HepG2 (cell line): ENCODE measurements around the gene NOM1. TPM values are rescaled to one million over a fixed set of nuclear protein-coding genes. Genes with fewer than 3 reads are reported as not detected.

Experiments used
- ATAC-seq: fragments of 200-7000 bp; cut with Tn5 transposase; 3 replicates; pipeline ENCODE4 v1.9.1; 2020; ENCODE audit warnings: mild to moderate bottlenecking, moderate library complexity
- BruUV-seq: library from RNA; stranded (reverse); fragments of 400-500 nt; replicated peaks from 2 replicates; lab custom pipeline; 2021; lab: Mats Ljungman, UMichigan
- CTCF ChIA-PET: fragments of 300-600 bp; formaldehyde crosslinking; extraction: SDS; loops from one replicate; lab custom pipeline; 2021; ENCODE audit warnings: low total read pairs, inconsistent platforms, low intra/inter-chr PET ratio; lab: Yijun Ruan, JAX
- POLR2A ChIA-PET: fragments of 350-600 bp; sonication (Branson Sonifier 250); formaldehyde crosslinking; loops from one replicate; lab custom pipeline; 2020; ENCODE audit warnings: antibody characterized with exemption, inconsistent platforms; lab: Yijun Ruan, JAX
- DNase-seq: peaks from one replicate; pipeline ENCODE4 v3.0.0-alpha.2; 2015; ENCODE audit warnings: low spot score
- FAIRE-seq: peaks from 3 replicates; lab custom pipeline; 2011; peaks lifted over from hg19 to GRCh38; lab: Jason Lieb, UNC
- H2AFZ ChIP-seq: one replicate; pipeline ENCODE4 v1.6.1; 2011; ENCODE audit warnings: low read length, inconsistent platforms
- H3K27ac ChIP-seq: fragments of 300-600 bp; 3 replicates; pipeline ENCODE4 v1.8.0; 2011; ENCODE audit warnings: mixed run types, mild to moderate bottlenecking, mixed read lengths, low read length, inconsistent platforms; ENCODE audit not compliant: insufficient read depth; ENCODE audit errors: extremely low read length
- H3K27me3 ChIP-seq, 2 experiments: fragments of 200-600 bp in 1 of 2; 2 replicates in 1 of 2; 3 replicates in 1 of 2; pipeline versions ENCODE4 v1.6.0 to v1.8.0; 2011; ENCODE audit warnings: low read length in 2 of 2, mild to moderate bottlenecking in 2 of 2, moderate library complexity in 2 of 2, inconsistent platforms in 1 of 2; ENCODE audit not compliant: insufficient read depth in 2 of 2, control insufficient read depth in 1 of 2
- H3K36me3 ChIP-seq, 2 experiments: fragments of 200-600 bp in 1 of 2; replicated peaks in 1 of 2; 2 replicates in 1 of 2; 3 replicates in 1 of 2; pipeline versions ENCODE4 v1.5.1 to v1.8.0; 2011; ENCODE audit warnings: low read length in 2 of 2, inconsistent platforms in 1 of 2; ENCODE audit not compliant: insufficient read depth in 2 of 2, control insufficient read depth in 1 of 2
- H3K4me1 ChIP-seq: 2 replicates; pipeline ENCODE4 v1.5.1; 2012; ENCODE audit warnings: low read length, inconsistent platforms; ENCODE audit not compliant: insufficient read depth
- H3K4me2 ChIP-seq: 2 replicates; pipeline ENCODE4 v1.6.0; 2011; ENCODE audit warnings: low read depth, low read length, inconsistent platforms
- H3K4me3 ChIP-seq, 3 experiments: fragments of 200-600 bp in 1 of 3; sonication (generic), shearing (Covaris generic) in 1 of 3; replicated peaks in 1 of 3; 2 replicates each; pipeline ENCODE4 v1.5.1; 2011 to 2016; ENCODE audit warnings: low read length in 3 of 3, inconsistent platforms in 2 of 3, low read depth in 2 of 3, mild to moderate bottlenecking in 2 of 3, control low read depth in 1 of 3, mixed read lengths in 1 of 3; ENCODE audit not compliant: insufficient read depth in 1 of 3
- H3K79me2 ChIP-seq: one replicate; pipeline ENCODE4 v1.6.1; 2011; ENCODE audit warnings: low read length, inconsistent platforms; ENCODE audit not compliant: insufficient read depth
- H3K9ac ChIP-seq: 2 replicates; pipeline ENCODE4 v1.6.0; 2011; ENCODE audit warnings: mild to moderate bottlenecking, low read depth, low read length, inconsistent platforms; ENCODE audit not compliant: insufficient read depth
- H3K9me3 ChIP-seq: 2 replicates; pipeline ENCODE4 v1.5.1; 2012; ENCODE audit warnings: mild to moderate bottlenecking, low read length
- H4K20me1 ChIP-seq: 2 replicates; pipeline ENCODE4 v1.6.0; 2011; ENCODE audit warnings: inconsistent platforms, mild to moderate bottlenecking, low read length, moderate library complexity; ENCODE audit not compliant: insufficient read depth
- CBX5 ChIP-seq: sonication (generic); formaldehyde crosslinking; IDR thresholded peaks from 2 replicates; pipeline ENCODE4 v1.4.0; 2020; ENCODE audit warnings: missing genetic modification reagents, borderline replicate concordance
- MED8 ChIP-seq: sonication (generic); formaldehyde crosslinking; IDR thresholded peaks from 2 replicates; pipeline ENCODE4 v1.8.1; 2023; ENCODE audit warnings: mild to moderate bottlenecking, missing genetic modification reagents; ENCODE audit not compliant: insufficient replicate concordance
- NONO ChIP-seq, 2 experiments: fragments of 450-650 bp in 1 of 2; sonication (generic) in 1 of 2; formaldehyde crosslinking in 1 of 2; IDR thresholded peaks in 1 of 2; conservative IDR thresholded peaks in 1 of 2; 2 replicates each; pipeline versions ENCODE4 v1.6.1 to v1.8.0; 2017 to 2022; ENCODE audit warnings: mild to moderate bottlenecking in 1 of 2, missing genetic modification reagents in 1 of 2, moderate library complexity in 1 of 2
- NR3C1 ChIP-seq: sonication (generic); formaldehyde crosslinking; IDR thresholded peaks from 2 replicates; pipeline ENCODE4 v1.4.0; 2020; ENCODE audit warnings: missing genetic modification reagents
- PAX8 ChIP-seq: sonication (generic); formaldehyde crosslinking; IDR thresholded peaks from 2 replicates; pipeline ENCODE4 v1.8.0; 2022; ENCODE audit warnings: mild to moderate bottlenecking, missing genetic modification reagents, borderline replicate concordance
- PHF20 ChIP-seq: sonication (generic); formaldehyde crosslinking; IDR thresholded peaks from 2 replicates; pipeline ENCODE4 v1.5.0; 2020; ENCODE audit warnings: mild to moderate bottlenecking, missing genetic modification reagents
- ZMYM4 ChIP-seq: sonication (generic); formaldehyde crosslinking; IDR thresholded peaks from 2 replicates; pipeline ENCODE4 v1.8.1; 2023; ENCODE audit warnings: mild to moderate bottlenecking, missing genetic modification reagents
- ZNF556 ChIP-seq: sonication (generic); formaldehyde crosslinking; IDR thresholded peaks from 2 replicates; pipeline ENCODE4 v1.4.0; 2020; ENCODE audit warnings: mild to moderate bottlenecking, missing genetic modification reagents, borderline replicate concordance
- ZNF644 ChIP-seq: IDR thresholded peaks from 2 replicates; pipeline ENCODE4 v1.6.1; 2016; ENCODE audit warnings: low read depth
- ZNF761 ChIP-seq: sonication (generic); formaldehyde crosslinking; conservative IDR thresholded peaks from 2 replicates; pipeline ENCODE4 v1.4.0; 2020; ENCODE audit warnings: mild to moderate bottlenecking, missing genetic modification reagents
- WGBS: methylation state at CpG from one replicate; pipeline ENCODE4 v1.1.6; 2017; ENCODE audit warnings: low lambda C conversion rate; 5-methylcytosine and 5-hydroxymethylcytosine counted together
- in situ Hi-C: cut with HindIII; loops from 2 replicates; pipeline ENCODE4 v1.10.0; 2017; ENCODE audit warnings: low pct_unique_long_range_greater_than_20kb; ENCODE audit not compliant: extremely low pct_ligation_motif_present
- intact Hi-C: fragments of 100-400 bp; cut with micrococcal nuclease; formaldehyde crosslinking; loops from one replicate; pipeline ENCODE4 v1.10.0; 2022; ENCODE audit not compliant: unreplicated experiment
- polyA plus RNA-seq, 8 experiments: library from polyadenylated mRNA; depleted of rRNA in 3 of 8; stranded (reverse) in 7 of 8; unstranded in 1 of 8; fragments of >200 nt; fragmentation: Illumina TruSeq in 4 of 8; extraction: Trizol in 4 of 8; gene quantifications; 2 replicates each; pipeline versions ENCODE4 v1.2.1 to v1.2.3, GENCODE V29; 2011 to 2016; ENCODE audit warnings: low read depth in 4 of 8, missing spikeins in 1 of 8, mixed read lengths in 1 of 8; ENCODE audit not compliant: insufficient read depth in 1 of 8
- total RNA-seq, 5 experiments: library from RNA; depleted of rRNA; stranded (reverse); fragments of >200 nt; fragmentation: Illumina TruSeq; extraction: Trizol; gene quantifications; 2 replicates each; pipeline ENCODE4 v1.2.3, GENCODE V29; 2016; ENCODE audit warnings: low read depth in 1 of 5
- TF ChIP-seq, protein P1 (sequence below): sonication (generic); formaldehyde crosslinking; IDR thresholded peaks from 2 replicates; pipeline ENCODE4 v1.8.0; 2022; ENCODE audit warnings: mild to moderate bottlenecking, missing genetic modification reagents, borderline replicate concordance
- TF ChIP-seq, protein P2 (sequence below): sonication (generic); formaldehyde crosslinking; IDR thresholded peaks from 2 replicates; pipeline ENCODE4 v1.4.0; 2020; ENCODE audit warnings: mild to moderate bottlenecking, missing genetic modification reagents
- TF ChIP-seq, protein P3 (sequence below): IDR thresholded peaks from 2 replicates; pipeline ENCODE4 v1.6.1; 2016; ENCODE audit warnings: missing genetic modification reagents, missing compliant biosample characterization

Gene NOM1
- total and polyA plus RNA-seq, 2 of the 13 experiments (the other 11 are each of a cell fraction or from before 2014, with no cell fraction given), result 14.2 to 26.2 TPM

DNA sequence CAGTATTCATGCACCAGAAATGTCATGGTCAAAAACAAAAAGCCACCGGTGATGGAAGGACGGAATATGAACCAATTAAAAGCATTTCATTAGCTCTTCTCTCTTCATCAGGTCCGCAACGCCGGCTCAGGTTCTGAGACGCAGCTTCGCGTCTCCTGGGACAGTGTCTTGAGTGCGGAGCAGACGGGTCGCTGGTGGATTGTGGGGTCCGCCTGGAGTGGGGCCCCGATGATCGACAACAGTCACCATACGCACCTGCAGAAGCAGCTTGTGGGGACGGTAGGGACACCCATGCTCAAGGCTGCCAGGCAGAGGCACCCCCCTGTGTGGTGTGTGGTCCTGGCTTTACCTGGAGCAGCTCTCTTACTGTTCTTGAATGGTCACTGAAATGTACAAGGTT lies 13.4 kb downstream of the NOM1 start:
- TF ChIP-seq CBX5 (CRISPR knock-in tag) (no peak), ZNF556 (no peak), NONO (IDR thresholded peaks at IDR 0.05) (no peak), NONO (CRISPR knock-in tag; conservative IDR thresholded peaks at IDR 0.05) (no peak), PAX8 (CRISPR knock-in tag) (no peak), ZMYM4 (CRISPR knock-in tag) (no peak), ZNF644 (CRISPR knock-in tag) (no peak), ZNF761 (CRISPR knock-in tag) (no peak), MED8 (CRISPR knock-in tag) (no peak), PHF20 (CRISPR knock-in tag) (no peak), NR3C1 (CRISPR knock-in tag) (no peak)
- TF ChIP-seq, protein P1, sequence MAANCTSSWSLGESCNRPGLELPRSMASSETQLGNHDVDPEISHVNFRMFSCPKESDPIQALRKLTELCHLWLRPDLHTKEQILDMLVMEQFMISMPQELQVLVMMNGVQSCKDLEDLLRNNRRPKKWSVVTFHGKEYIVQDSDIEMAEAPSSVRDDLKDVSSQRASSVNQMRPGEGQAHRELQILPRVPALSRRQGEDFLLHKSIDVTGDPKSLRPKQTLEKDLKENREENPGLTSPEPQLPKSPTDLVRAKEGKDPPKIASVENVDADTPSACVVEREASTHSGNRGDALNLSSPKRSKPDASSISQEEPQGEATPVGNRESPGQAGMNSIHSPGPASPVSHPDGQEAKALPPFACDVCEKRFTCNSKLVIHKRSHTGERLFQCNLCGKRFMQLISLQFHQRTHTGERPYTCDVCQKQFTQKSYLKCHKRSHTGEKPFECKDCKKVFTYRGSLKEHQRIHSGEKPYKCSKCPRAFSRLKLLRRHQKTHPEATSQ (CRISPR knock-in tag), result no peak
- TF ChIP-seq, protein P2, sequence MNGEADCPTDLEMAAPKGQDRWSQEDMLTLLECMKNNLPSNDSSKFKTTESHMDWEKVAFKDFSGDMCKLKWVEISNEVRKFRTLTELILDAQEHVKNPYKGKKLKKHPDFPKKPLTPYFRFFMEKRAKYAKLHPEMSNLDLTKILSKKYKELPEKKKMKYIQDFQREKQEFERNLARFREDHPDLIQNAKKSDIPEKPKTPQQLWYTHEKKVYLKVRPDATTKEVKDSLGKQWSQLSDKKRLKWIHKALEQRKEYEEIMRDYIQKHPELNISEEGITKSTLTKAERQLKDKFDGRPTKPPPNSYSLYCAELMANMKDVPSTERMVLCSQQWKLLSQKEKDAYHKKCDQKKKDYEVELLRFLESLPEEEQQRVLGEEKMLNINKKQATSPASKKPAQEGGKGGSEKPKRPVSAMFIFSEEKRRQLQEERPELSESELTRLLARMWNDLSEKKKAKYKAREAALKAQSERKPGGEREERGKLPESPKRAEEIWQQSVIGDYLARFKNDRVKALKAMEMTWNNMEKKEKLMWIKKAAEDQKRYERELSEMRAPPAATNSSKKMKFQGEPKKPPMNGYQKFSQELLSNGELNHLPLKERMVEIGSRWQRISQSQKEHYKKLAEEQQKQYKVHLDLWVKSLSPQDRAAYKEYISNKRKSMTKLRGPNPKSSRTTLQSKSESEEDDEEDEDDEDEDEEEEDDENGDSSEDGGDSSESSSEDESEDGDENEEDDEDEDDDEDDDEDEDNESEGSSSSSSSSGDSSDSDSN (CRISPR knock-in tag), result no peak
- TF ChIP-seq, protein P3, sequence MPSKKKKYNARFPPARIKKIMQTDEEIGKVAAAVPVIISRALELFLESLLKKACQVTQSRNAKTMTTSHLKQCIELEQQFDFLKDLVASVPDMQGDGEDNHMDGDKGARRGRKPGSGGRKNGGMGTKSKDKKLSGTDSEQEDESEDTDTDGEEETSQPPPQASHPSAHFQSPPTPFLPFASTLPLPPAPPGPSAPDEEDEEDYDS (CRISPR knock-in tag), result no peak
- in situ Hi-C loops, result loop anchor here (25.0 kb wide), 1 partner anchor 299 kb away; no protein-coding TSS in a partner anchor
- Histone ChIP-seq H3K4me2 (no peak overlapping the region), H3K36me3 (peaks cover 44 to 90% of the 10 kb centered on the region in 2 experiments), H3K27ac (no peak overlapping the region), H4K20me1 (no peaks in the 10 kb centered on the region), H3K4me1 (no peaks in the 10 kb centered on the region), H3K9ac (no peak overlapping the region), H3K9me3 (no peaks in the 10 kb centered on the region), H3K4me3 (no peak overlapping the region), H3K27me3 (no peaks in the 10 kb centered on the region), H3K79me2 (no peaks in the 10 kb centered on the region), H2AFZ (no peak overlapping the region)
- no peak for DNase-seq
- ATAC-seq, result no peak
- BruUV-seq, result no TSS peak
- CTCF ChIA-PET, result no interaction called here
- no peak for FAIRE-seq
- POLR2A ChIA-PET, result no interaction called here
- intact Hi-C loops, result no loop called here
- WGBS, result 97% methylated on average over 3 of the region's 16 CpGs
